Fibroblast of peridontal ligament (primary cell): ENCODE data around the gene PRKAR2A.
"Not testable (repeated sequence)": the region's sequence is repeated elsewhere in the genome, so short reads cannot be mapped to it uniquely, and the experiment has no call there.

ENCODE experiments used
- DNase-seq: peaks from one replicate; pipeline ENCODE4 v3.0.0-alpha.2; 2010; ENCODE audit errors: extremely low read depth

PRKAR2A gene

GRCh38 chr3:48778565-48778964 is 69.1 kb downstream of the PRKAR2A start:
- not testable (repeated sequence) for DNase-seq

GRCh38 chr3:48776854-48777253 is 70.8 kb downstream of the PRKAR2A start:
- DNase-seq = no peak

- DNase-seq = no peak
Observed at GRCh38 chr3:48770192-48770502, 77.5 kb downstream of the PRKAR2A start.

- peak; percentile 5 for DNase-seq
Observed at GRCh38 chr3:48765376-48765775, 82.3 kb downstream of the PRKAR2A start.

DNA sequence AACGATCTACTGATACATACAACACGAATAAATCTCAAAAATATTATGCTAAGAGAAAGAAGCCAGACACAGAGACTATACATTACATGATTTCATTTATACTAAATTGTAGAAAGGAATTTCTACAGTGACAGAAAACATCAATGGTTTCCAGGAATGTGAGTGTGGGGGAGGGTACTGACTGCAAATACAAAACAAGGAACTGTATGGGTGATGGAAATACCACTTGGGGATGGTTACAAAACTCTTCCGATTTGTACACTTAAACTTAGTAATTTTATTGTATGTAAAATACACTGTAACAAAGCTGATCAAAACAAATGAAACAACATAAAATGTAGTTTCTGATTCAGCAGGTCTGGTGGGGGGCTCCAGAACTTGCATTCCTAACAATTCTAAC is 84.9 kb downstream of the PRKAR2A start:
- no peak for DNase-seq

DNA sequence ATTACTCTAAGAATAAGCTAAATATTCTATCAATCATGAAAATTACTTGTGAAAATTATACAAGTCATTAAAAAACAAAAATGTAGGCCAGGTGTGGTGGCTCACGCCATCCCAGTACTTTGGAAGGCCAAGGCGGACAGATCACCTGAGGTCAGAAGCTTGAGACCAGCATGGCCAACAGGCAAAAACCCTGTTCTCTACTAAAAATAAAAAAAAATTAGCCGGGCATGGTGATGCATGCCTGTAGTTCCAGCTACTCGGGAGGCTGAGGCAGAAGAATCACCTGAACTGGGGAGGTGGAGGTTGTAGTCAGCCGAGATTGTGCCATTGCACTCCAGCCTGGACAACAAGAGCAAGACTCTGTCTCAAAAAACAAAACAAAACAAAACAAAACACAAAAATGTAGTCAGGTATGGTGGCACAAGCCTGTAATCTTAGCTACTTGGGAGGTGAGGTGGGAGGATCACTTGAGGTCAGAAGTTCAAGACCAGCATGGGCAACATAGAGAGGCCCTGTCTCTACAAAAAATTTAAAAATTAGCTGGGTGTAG is 87.6 kb downstream of the PRKAR2A start:
- not testable (repeated sequence) for DNase-seq

DNA sequence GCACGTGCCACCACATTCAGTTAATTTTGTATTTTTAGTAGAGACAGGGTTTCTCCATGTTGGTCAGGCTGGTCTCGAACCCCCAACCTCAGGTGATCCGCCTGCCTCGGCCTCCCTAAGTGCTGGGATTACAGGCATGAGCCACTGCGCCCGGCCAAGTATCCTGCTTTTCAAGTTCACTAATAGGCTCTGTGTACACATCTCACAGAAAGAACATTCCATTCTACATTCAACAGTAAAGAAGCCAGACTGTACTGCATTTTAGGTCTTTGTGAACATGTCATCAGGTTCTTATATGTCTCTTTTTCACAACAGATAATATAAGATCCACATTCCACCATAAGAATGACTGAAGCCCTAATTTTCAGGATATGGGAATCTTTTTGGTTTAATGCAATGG is 88.1 kb downstream of the PRKAR2A start:
- not testable (repeated sequence) for DNase-seq

DNA sequence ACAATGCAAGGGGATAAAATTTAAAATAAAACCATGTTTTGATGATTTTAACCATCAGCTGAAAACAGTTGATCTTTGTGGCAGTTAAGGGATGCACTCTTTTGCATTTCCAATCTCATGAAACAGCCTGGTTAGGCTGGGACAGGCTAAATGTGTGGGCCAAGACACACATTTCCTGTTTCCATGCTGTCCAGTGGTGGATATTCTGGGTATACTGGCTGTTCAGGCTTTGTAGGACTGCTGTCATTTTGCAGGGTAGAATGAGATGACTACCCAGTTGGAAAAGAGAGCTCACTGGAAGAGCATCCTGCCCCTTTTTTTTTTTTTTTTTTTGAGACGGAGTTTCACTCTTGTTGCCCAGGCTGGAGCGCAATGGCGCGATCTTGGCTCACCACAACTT is 88.6 kb downstream of the PRKAR2A start:
- no peak for DNase-seq

- no peak for DNase-seq
Observed at GRCh38 chr3:48756640-48757039, 91.0 kb downstream of the PRKAR2A start.

GRCh38 chr3:48750856-48751255 is 96.8 kb downstream of the PRKAR2A start:
- DNase-seq = no peak

GRCh38 chr3:48748754-48749153 is 98.9 kb downstream of the PRKAR2A start:
- no peak for DNase-seq

DNA sequence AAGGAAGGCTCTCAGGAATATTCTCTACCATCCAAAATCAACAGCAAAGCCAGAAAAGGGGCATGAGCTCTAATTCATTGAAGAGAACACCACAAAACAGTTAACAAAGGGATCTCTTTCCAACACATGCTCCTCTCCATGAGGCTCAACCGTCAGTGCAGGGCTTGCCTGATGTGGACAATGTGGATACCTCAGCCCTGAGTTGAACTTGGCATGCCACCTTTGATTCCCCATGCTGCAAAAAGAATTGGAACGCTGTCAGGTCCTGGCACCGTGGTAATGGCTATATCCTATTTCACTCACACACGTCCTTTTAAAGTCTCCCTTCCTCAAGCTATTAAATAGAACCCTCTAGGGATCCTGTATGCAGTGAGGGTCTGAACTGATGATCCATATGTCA is 100.0 kb downstream of the PRKAR2A start:
- no peak for DNase-seq

- DNase-seq = no peak
Observed at GRCh38 chr3:48747015-48747615, 100.6 kb downstream of the PRKAR2A start.

DNA sequence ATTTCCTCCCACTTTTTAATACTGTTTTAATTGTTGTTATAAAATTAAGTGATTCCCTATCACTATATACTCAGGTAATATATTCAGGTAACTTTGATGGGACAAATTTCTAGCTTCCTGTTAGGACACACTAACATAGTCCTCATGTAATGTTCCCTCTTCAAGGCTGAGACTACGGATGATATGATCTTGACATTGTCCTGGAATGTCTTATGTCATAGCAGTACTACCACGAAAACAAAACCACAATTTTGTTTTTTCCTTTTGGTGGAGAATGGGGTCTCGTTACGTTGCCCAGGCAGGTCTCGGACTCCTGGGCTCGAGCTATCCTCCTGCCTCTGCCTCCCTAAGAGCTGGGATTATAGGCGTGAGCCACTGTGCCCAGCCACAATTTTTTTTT is 103.9 kb downstream of the PRKAR2A start:
- DNase-seq = no peak

DNA sequence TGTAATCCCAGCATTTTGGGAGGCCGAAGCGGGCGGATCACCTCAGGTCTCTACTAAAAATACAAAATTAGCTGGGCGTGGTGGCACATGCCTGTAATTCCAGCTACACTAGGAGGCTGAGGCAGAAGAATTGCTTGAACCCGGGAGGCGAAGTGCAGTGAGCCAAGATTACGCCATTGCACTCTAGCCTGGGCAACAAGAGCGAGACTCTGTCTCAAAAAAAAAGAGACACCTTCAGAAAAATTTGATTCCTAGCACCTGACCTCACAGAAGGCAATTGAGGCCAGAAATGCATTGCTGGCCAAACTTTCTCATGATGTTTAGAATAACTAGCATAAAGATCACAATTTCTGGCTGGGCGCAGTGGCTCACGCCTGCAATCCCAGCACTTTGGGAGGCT is 106.4 kb downstream of the PRKAR2A start:
- DNase-seq = not testable (repeated sequence)

DNA sequence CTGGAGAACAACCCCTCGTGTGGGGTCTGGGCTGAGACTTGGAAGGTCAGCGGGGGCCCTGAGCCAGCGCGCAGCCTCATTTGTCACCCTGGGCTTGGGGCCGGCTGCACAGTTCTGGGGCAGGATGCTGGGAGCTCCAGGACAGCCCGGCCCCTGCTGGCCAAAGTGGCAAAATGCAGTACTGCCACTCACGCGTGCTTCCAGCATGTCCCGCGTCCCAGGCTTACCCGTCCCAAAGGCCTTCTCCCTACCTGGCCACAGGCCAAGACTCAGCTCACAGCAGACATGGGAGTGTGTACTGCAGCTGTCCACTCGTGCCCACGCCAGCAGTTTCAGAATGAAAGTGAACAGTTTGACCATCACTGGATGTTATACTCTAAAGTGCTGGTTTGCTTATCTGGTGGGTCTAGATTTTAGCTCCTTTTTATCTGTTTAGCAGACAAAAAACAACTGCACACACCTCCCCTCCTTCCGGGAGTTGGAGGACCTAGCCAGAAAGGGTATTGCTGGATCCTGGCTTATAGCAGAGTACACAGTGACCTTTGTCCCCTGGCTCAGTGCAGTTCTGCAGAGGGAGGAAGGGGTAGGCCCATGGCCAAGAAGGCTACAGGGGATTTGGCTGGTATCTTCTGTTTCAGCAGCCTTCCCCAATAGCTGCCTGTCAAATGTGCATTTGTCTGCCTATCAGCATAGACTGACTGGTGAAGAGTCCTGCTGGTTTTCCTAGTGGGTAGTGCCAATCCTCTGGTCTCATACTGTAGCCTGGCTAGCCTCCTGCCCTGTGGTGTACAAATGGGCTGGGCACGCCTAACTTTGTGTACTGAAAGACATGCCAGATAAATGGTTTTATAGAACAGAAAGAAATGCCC is 107.5 kb downstream of the PRKAR2A start:
- peak; percentile 67 for DNase-seq

GRCh38 chr3:48739617-48739954 is 108.1 kb downstream of the PRKAR2A start:
- no peak for DNase-seq

DNA sequence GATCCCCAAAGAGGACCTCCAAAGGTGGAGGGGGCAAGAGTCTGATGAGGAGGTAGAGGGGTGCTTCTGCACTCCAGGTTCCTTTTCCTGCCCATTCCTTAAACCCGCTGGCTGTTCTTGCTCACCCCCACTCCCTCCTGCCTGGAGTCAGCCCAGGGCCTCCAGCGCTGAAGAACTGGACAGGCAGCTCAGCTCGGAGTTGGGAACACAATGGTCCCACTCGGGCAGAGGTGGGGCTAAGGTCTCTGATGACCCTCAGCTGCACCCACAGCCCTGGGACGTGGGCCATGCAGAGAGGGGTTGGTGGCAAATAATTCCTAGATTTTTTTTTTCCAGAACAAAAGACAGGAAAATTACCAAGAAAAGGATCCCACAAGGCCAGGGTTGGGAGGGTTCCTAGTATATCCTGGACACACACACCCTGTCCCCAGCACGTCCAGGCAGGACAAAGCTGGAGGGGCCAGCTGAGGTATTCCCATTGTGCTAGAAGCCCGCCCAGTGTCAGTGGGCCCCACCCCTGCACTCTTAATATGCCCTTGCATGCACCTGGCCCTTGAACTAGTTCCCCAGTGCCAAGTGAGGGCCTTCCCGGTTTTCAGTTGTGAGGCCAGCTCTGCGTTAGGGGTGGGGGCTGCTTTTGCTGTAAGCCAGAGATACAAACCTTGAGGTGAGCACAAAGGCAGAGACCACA is 108.6 kb downstream of the PRKAR2A start:
- DNase-seq = no peak

- DNase-seq = no peak
Observed at GRCh38 chr3:48738144-48738536, 109.5 kb downstream of the PRKAR2A start.

DNA sequence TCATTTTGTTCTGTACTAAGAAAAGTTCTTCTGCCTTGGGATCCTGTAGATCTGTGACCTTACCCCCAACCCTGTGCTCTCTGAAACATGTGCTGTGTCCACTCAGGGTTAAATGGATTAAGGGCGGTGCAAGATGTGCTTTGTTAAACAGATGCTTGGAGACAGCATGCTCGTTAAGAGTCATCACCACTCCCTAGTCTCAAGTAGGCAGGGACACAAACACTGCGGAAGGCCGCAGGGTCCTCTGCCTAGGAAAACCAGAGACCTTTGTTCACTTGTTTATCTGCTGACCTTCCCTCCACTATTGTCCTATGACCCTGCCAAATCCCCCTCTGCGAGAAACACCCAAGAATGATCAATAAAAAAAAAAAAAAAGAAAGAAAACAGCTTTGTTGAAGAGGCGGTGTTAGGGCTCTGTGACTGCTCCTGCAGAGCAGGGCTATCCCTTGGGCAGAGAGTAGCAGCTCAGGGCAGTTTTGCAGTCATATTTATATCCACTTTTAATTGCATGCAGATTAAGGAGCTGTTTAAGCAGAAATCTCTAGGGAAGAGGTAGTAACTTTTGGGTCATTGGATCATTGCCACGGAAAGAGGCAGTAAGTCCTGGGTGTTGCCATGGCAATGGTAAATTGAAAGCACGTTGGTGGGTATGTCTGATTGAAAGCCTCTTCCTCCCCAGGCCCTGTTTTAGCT is 112.5 kb downstream of the PRKAR2A start:
- peak; percentile 70 for DNase-seq

- DNase-seq = not testable (repeated sequence)
Observed at GRCh38 chr3:48734541-48734940, 113.1 kb downstream of the PRKAR2A start.
